HG03432 (cell line): ENCODE measurements around the gene PRKCA.

Experiments used
- ATAC-seq: cut with Tn5 transposase; IDR thresholded peaks from one replicate; pipeline ENCODE4 v1.9.1; 2021; ENCODE audit warnings: mild to moderate bottlenecking, moderate library complexity; ENCODE audit not compliant: unreplicated experiment

PRKCA gene

GRCh38 chr17:66633317-66633965 is 331.0 kb downstream of the PRKCA start:
- no peak for ATAC-seq

DNA sequence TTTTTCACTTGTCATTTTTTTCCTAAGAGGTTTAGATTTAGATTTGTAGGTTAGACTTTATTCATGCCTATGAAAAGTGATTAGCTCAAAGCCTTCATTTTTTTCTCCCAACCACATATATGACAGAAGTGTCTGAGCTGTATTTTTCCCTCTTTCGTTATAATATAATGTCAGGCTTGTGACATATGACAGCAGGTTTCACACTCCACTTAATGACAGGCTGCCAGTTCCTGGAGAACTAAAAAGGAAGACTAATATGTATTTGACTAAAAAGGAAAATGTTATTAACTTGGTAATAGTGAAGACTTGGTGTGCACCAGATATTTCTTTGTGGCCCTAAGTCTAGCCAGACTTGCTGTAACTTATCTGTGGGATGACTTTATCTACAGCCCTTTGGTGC is 331.8 kb downstream of the PRKCA start:
- no peak for ATAC-seq

DNA sequence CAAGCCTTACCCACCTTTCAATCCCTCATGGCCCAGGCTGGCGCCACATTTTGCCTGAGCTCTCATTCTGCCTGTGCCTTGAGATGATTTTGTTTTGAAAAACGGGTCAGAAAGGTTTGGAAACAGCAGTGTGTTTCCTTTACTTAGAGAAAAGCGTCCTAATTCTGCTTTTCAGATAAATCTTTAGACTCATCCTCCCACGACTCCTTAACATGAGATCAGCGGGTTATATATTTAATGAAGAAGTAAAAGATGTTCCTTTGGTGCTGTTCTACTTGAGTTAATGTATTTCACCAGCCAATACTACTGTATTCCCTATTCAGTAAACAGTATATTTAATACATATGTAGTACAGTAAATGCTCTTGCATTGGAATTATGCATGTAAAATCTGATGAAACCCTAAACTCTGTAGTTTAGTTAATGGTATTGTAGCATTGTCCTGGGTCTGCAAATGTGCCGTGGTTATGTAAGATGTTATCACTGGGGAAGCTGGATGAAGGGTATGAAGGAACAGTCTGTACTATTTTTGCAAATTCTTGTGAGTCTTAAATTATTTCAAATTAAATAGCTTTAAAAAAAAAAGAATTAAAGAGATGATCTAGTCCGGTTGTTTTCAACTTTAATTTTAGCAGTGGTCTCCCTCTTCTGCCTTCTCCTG is 333.1 kb downstream of the PRKCA start:
- no peak for ATAC-seq

- ATAC-seq = no peak
Observed at GRCh38 chr17:66636111-66636510, 333.7 kb downstream of the PRKCA start.

DNA sequence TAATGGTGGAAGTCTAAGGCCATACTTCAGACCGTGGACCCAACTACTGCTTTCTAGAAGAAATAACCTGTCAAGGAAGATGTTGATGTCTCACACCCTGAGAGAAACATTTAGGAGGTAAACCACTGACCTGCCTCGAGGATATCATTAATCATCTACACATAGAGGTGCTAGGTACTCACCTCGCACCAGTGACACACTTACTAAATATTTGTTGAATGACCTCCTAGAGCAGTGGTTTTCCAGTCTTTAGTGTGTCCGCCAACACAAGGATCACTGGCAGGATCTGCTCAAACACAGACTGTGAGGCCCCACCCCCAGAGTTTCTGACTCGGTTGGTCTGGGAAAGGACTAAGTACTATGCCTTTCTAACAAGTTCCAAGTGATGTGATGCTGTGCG is 335.1 kb downstream of the PRKCA start:
- ATAC-seq = no peak

- no peak for ATAC-seq
Observed at GRCh38 chr17:66638707-66639479, 336.5 kb downstream of the PRKCA start.

GRCh38 chr17:66643815-66644710 is 341.6 kb downstream of the PRKCA start:
- no peak for ATAC-seq

DNA sequence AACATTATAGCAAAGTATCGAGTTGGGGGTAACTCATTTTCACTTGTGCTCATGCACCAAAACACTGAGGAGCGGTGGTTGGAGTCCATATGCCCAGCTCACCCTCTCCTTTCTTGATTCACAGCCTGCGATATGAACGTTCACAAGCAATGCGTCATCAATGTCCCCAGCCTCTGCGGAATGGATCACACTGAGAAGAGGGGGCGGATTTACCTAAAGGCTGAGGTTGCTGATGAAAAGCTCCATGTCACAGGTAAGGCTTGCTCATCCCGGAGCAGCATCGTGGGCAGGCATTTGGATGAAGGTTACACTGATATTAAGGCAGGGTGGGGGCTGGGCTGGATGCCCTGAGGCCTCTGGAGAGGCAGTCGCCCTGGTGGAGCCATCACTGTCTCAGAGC is 342.8 kb downstream of the PRKCA start:
- no peak for ATAC-seq

DNA sequence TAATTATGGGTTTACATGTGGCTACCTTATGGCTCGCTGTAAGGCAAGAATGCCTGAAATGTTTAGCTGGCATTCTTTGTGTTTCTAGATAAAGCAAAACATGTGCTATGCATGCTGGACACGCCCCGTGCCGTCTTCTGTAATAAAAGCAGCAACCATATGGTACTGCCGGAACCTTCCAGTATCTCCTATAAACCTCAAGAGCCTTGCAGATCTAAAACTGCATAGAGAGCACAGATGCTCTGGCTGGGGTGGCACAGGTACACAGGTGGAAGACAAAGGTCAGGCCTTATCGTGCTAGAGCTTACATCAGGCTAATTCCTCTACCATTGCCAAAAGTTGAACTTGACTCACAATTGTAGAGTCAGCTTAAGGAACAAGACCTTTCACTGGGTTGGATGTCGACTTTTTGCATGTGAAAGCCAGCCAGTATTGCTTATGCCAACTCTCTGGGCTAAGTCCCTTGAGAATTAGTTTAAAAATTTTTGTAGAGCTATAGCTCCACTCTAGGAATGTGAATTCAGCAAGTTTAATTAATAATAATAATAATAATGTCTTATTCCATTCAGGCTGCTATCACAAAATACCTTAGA is 345.1 kb downstream of the PRKCA start:
- no peak for ATAC-seq

DNA sequence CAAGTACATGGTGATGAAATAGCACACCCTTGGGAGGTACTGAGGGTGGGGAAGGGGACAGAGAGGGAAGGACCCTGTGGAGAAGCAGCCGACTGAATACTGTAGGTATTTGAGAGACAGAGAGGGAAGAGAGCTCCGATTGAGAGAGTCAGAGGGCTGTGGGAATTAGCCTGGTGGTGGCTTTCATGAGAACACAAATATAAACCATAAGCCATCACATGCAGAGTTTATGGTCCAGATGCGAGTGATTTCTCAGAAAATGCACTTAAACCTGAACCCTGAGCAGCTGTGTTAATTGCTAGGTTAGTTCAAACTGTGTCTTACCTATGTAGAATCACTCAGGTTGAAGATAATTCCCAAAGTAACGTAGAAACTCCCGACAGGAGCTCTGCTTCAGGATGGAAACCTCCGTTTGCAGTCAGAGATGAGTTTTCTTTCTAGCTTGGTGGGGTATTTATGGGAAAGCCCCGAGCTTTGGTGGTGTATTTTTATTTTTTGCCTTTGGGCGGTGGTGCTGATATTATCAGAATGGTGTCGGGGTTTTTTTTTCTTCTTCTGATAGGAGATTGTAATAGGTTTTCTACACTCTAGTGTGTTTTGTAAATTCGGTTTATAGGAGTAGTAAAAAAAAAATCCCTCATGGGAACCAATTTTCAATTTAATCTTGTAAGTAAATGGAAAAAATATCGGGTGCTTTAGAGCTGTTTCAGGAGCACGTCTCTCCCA is 347.6 kb downstream of the PRKCA start:
- no peak for ATAC-seq

GRCh38 chr17:66650544-66650877 is 348.1 kb downstream of the PRKCA start:
- ATAC-seq = no peak

GRCh38 chr17:66652840-66653507 is 350.6 kb downstream of the PRKCA start:
- no peak for ATAC-seq

- ATAC-seq = no peak
Observed at GRCh38 chr17:66654106-66654740, 351.8 kb downstream of the PRKCA start.

- ATAC-seq = no peak
Observed at GRCh38 chr17:66654764-66655163, 352.4 kb downstream of the PRKCA start.

- no peak for ATAC-seq
Observed at GRCh38 chr17:66655461-66655860, 353.0 kb downstream of the PRKCA start.

DNA sequence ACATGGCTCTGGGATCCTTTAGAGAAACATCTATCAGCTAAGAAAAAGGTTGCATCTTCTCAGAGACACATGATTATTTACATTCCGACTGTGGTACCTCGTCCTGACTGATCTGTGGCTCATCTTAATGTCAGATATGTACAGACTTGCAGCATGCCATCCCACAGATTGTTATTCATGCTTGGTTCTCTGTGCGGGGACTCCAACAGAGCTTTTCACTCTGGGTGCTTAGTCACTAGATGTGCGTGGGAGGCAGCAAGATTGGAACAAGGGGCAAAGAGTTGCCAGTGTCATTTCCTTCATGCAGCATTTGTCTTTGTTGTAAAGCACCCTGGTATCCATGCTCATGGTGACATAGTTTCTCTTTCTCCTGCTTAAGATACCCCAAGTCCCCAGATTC is 353.4 kb downstream of the PRKCA start:
- ATAC-seq = no peak

GRCh38 chr17:66661411-66662256 is 359.2 kb downstream of the PRKCA start:
- ATAC-seq = no peak

DNA sequence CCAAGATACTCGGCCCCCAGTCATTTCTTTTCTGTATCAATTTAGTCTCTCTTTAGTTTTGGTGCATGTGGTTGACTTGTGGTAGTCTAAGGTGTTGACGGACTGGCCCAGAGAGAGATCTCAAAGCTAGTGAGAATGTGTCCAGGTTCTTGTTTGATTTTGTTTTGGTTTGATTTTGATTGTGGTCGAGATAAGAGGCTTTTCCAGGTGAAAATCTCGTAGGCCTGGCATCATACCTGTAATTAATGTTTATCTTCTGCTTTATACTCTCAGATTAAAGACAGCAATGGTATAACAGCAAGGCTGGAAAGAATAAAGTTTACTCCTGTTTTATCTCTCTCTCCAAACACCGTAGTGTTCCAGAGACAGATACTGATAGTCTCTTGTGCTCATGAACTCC is 360.1 kb downstream of the PRKCA start:
- ATAC-seq = no peak
